WI38 (cell line): Measurements from ENCODE around the gene SNRPF.

ENCODE experiments used
- H3K4me3 ChIP-seq: 2 replicates; pipeline ENCODE4 v1.5.1; 2011; ENCODE audit warnings: low read depth, mild to moderate bottlenecking, control low read depth, low read length
- TF ChIP-seq, protein P1 (sequence below): IDR thresholded peaks from 2 replicates; pipeline ENCODE4 v1.5.1; 2012; ENCODE audit warnings: low read depth, mild to moderate bottlenecking, control low read depth, low read length

SNRPF gene

DNA sequence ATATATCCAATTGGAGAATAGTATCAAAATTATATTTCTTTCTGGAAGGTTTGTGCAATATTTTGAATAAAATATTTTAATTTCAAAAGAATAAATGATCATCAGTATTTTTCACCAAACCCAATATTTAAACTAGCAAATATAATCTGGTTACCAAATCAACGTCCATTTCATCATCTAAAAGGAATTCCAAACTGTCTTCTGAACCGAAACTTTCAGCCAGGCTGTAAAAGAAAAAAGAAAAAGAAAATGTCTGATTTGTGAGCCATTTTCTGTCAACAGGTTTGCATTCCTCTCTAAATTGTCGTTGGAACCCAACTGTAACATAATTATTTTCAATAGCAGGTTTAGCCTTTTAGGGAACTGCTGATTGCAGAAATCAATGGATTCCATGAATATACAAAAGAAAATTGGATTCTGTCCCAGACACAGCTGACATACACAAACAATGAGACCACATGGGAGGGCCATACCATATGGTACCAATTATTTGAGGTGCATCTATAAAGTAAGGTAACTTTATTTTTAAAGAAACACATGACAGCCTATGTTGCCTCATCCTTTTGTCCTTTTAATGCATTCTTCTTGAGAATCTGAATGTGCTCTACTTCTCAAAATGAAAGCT is 22.7 kb downstream of the SNRPF start:
- H3K4me3 ChIP-seq = no peak overlapping the region; the same call in 1 of the 2 replicates
- TF ChIP-seq, protein P1, sequence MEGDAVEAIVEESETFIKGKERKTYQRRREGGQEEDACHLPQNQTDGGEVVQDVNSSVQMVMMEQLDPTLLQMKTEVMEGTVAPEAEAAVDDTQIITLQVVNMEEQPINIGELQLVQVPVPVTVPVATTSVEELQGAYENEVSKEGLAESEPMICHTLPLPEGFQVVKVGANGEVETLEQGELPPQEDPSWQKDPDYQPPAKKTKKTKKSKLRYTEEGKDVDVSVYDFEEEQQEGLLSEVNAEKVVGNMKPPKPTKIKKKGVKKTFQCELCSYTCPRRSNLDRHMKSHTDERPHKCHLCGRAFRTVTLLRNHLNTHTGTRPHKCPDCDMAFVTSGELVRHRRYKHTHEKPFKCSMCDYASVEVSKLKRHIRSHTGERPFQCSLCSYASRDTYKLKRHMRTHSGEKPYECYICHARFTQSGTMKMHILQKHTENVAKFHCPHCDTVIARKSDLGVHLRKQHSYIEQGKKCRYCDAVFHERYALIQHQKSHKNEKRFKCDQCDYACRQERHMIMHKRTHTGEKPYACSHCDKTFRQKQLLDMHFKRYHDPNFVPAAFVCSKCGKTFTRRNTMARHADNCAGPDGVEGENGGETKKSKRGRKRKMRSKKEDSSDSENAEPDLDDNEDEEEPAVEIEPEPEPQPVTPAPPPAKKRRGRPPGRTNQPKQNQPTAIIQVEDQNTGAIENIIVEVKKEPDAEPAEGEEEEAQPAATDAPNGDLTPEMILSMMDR = no peak

DNA sequence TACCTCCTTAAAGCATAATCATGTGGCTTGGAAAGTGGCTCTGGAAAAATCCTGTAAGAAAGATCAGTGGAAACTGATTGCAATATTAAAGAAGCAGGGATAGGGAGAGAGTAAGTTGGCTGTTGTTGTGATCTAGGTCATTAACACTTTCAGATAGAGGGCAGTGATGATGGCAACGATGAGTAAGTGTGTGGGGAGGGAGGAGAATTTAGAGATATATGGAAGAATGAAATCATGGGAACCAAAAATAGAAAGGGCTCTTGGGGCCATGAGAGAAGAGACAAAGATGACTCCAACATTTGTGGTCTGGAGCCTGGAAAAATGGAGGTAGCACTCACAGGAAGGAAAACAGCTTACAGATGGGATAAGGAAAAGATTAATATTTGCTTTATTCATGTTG is 23.3 kb downstream of the SNRPF start:
- H3K4me3 ChIP-seq = no peak overlapping the region; the same call in 1 of the 2 replicates

DNA sequence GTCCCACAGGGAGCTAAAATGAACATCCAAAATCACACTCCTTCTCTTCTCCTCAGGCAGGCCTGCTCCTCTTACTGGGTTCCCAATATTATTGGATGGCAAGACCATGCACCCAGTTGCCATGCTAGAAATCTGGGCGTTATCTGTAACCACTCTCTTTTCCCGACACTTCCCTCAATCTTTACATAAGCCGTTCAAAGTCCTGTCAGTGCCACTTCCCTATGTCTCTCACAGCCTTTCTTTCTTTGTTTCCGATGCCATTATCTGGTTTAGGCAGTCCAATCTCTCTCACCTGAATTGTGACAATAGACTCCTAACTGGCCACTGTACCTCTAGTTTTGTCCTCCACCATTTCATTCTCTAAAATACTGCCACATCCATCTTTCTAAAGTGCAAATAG is 24.1 kb downstream of the SNRPF start:
- no peak overlapping the region for H3K4me3 ChIP-seq
- TF ChIP-seq, protein P1 = no peak

More for the DNA sequence above, 23.3 kb downstream of the SNRPF start:
- TF ChIP-seq, protein P1 = no peak

DNA sequence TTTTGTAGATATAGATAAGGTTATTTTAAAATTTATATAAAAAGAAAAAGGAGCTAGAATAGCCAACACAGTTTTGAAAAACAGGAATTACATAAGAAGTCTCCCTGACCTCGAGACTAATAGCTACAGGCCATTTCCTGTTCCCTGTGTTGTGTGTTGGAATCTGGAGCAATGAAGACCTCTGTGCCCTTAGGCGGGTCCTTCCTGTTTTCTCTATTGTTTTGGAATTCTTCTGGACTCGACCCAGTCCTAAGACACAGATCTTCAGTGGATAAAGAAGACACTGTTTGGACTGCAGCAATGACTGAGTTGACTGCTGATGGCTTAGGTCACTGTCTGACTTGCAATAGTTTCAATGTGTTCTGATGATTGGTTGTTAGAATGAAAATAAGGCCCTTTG is 26.2 kb downstream of the SNRPF start:
- H3K4me3 ChIP-seq = no peak overlapping the region
- TF ChIP-seq, protein P1 = no peak

DNA sequence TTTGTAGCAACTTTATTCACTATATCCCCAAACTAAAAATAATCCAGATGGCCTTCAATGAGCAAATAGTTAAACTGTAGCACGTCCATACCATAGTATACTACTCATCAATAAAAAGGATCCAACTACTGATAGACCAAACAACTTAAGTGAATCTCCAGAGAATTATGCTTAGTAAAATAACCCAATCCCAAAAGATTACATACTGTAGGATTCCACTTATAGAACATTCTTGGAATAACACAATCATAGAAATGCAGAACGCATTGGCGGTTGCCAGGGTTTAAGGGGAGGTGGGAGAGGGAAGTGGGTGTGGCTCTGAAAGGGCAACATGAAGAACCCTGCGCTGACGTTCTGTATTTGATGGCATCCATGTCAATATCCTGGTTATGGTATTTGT is 28.6 kb downstream of the SNRPF start:
- H3K4me3 ChIP-seq = no peak overlapping the region
- TF ChIP-seq, protein P1 = no peak

DNA sequence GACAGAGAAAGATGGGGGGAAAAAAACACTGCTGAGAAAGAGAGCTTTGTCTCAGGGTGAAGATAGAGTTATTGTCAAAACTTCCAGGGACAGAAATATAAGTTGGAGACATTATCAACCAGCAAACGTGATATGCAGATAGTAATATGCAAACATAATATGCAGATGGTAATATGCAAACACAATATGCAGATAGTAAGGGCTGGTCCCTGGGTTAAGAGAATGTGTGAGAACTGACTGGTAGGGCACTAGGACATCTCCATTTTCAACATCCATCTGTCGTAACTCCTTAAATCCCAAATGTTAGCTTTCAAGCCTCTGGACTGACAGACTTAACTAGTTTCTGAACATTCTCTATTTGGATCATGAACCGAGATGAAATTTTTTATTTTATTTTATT is 32.2 kb downstream of the SNRPF start:
- TF ChIP-seq, protein P1 = no peak
- no peak overlapping the region for H3K4me3 ChIP-seq

DNA sequence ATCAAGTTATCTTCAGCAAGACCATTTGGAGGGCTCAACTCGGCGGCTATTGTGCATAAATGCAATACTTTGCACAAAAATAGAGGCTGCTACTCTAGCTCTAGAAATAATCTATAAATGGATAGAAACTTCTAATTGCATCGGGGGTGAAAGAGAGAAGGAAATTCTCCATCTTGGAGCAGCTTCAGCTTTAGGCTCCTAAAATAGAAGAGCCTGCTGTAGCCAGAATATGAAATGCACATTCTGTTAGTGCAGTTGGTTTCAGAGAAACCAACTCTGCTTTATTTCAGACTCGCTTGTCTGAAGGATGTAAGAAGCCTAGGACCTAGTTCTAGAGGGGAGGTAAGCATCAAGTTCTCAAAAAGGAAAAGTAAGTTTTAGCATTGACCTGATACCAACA is 38.1 kb downstream of the SNRPF start:
- TF ChIP-seq, protein P1 = no peak

More for the DNA sequence above, 38.1 kb downstream of the SNRPF start:
- no peak overlapping the region for H3K4me3 ChIP-seq
